Umbilical cord (tissue), 2 donors: ENCODE measurements around the gene TFF2. TPM values are rescaled to one million over a fixed set of nuclear protein-coding genes. Genes with fewer than 3 reads are reported as not detected.

Experiments
- DNase-seq: peaks from one replicate; pipeline ENCODE4 v3.0.0-alpha.2; 2015; ENCODE audit warnings: low spot score
- total RNA-seq: library from RNA; depleted of rRNA; stranded (reverse); fragments of >200 nt; gene quantifications from one replicate; pipeline ENCODE4 v1.2.3, GENCODE V29; 2014; ENCODE audit warnings: low replicate concordance; ENCODE audit not compliant: insufficient read depth

Gene TFF2
- total RNA-seq, 1 donor from 2014 or later, result not detected

- DNase-seq, result no peak
Observed at GRCh38 chr21:42346866-42347600, 3.8 kb downstream of the TFF2 start.

- DNase-seq, result no peak
Observed at GRCh38 chr21:42346441-42346840, 4.4 kb downstream of the TFF2 start.

GRCh38 chr21:42344631-42345030, 6.2 kb downstream of the TFF2 start:
- DNase-seq, result no peak

- no peak for DNase-seq
Observed at GRCh38 chr21:42343963-42344510, 6.8 kb downstream of the TFF2 start.

- no peak for DNase-seq
Observed at GRCh38 chr21:42343556-42343955, 7.2 kb downstream of the TFF2 start.

- no peak for DNase-seq
Observed at GRCh38 chr21:42343101-42343500, 7.7 kb downstream of the TFF2 start.

GRCh38 chr21:42341776-42342542, 8.8 kb downstream of the TFF2 start:
- no peak for DNase-seq

GRCh38 chr21:42340187-42341050, 10.4 kb downstream of the TFF2 start:
- peak; percentile 11 for DNase-seq

- DNase-seq, result no peak
Observed at GRCh38 chr21:42338729-42339715, 11.8 kb downstream of the TFF2 start.

GRCh38 chr21:42337830-42338728, 12.7 kb downstream of the TFF2 start:
- peak; percentile 42 for DNase-seq

- no peak for DNase-seq
Observed at GRCh38 chr21:42337276-42337675, 13.5 kb downstream of the TFF2 start.

- DNase-seq, result no peak
Observed at GRCh38 chr21:42336054-42336453, 14.7 kb downstream of the TFF2 start.

GRCh38 chr21:42332557-42333317, 18.1 kb downstream of the TFF2 start:
- DNase-seq, result no peak

GRCh38 chr21:42331660-42332059, 19.1 kb downstream of the TFF2 start:
- DNase-seq, result no peak

- no peak for DNase-seq
Observed at GRCh38 chr21:42330380-42331371, 20.1 kb downstream of the TFF2 start.

- DNase-seq, result no peak
Observed at GRCh38 chr21:42324896-42325295, 25.9 kb downstream of the TFF2 start.

- no peak for DNase-seq
Observed at GRCh38 chr21:42321845-42322244, 28.9 kb downstream of the TFF2 start.
